ENCODE results near the gene HSPBP1. TPM values are rescaled to one million over a fixed set of nuclear protein-coding genes. Genes with fewer than 3 reads are reported as not detected.

The HSPBP1 gene
- total and polyA plus RNA-seq, 9 of the 15 experiments (the other 6 are each of a cell fraction or from before 2014, with no cell fraction given) = 0.83 to 81.3 (median 21.8) TPM

DNA sequence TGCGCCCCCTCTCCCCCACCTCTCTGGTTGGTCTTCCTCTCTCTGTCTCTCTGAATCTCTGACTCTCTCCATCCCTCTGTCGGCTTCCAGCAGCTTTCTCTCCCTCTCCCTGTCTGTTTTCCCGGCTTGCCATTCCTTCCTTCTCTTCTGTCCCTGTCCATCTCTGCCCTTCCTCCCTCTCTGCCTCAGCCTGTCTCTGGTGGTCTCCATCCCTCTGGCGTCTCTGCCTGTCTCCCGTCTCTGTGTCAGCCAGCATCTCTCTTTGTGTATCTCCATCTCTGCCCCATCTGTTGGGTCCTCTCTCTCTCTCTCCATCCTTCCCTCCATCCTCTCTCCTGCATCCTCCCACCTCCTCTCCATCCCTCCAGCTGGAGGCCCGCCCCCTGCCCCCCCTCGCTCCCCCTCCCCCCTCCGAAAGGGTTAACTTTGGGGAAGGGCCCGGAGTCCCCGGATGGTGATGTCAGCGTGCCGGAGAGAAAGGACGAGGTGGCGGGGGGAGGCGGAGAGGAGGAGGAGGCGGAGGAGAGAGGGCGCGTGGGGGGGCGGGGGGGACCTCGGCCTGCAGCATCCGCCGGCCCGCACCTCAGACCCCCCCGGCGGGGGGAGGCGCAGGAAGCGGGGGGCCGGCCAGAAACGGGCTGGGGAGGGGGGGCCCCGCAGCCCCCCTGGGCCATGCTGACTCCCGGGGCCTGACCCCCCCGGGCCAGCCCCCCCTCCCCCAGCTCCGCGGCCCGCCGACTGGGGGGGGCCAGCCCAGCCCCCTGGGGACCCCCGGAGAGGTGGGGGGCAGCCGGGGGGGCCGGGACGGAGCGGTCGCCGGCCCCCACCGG is 3.9 kb upstream of the HSPBP1 start, which contains the start of gene BRSK1 (continued):
- TF ChIP-seq RCOR1 (IDR thresholded peaks at IDR 0.05; ENCODE audit: borderline replicate concordance in 1 of 2, low read depth in 2 of 2, low read length in 2 of 2) (peak in 1 of 2 experiments; percentile 55; a peak in 2 of 4 replicates), KAT8 (IDR thresholded peaks at IDR 0.05; ENCODE audit: low read depth) (no peak), ZNF174 (CRISPR knock-in tag; IDR thresholded peaks at IDR 0.05) (no peak), RFX5 (IDR thresholded peaks at IDR 0.05; ENCODE audit: low read depth, low read length) (no peak)
- TF ChIP-seq, protein P1, sequence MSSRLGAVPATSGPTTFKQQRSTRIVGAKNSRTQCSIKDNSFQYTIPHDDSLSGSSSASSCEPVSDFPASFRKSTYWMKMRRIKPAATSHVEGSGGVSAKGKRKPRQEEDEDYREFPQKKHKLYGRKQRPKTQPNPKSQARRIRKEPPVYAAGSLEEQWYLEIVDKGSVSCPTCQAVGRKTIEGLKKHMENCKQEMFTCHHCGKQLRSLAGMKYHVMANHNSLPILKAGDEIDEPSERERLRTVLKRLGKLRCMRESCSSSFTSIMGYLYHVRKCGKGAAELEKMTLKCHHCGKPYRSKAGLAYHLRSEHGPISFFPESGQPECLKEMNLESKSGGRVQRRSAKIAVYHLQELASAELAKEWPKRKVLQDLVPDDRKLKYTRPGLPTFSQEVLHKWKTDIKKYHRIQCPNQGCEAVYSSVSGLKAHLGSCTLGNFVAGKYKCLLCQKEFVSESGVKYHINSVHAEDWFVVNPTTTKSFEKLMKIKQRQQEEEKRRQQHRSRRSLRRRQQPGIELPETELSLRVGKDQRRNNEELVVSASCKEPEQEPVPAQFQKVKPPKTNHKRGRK (tag; IDR thresholded peaks at IDR 0.05) = peak; percentile 57
- TF ChIP-seq, protein P2, sequence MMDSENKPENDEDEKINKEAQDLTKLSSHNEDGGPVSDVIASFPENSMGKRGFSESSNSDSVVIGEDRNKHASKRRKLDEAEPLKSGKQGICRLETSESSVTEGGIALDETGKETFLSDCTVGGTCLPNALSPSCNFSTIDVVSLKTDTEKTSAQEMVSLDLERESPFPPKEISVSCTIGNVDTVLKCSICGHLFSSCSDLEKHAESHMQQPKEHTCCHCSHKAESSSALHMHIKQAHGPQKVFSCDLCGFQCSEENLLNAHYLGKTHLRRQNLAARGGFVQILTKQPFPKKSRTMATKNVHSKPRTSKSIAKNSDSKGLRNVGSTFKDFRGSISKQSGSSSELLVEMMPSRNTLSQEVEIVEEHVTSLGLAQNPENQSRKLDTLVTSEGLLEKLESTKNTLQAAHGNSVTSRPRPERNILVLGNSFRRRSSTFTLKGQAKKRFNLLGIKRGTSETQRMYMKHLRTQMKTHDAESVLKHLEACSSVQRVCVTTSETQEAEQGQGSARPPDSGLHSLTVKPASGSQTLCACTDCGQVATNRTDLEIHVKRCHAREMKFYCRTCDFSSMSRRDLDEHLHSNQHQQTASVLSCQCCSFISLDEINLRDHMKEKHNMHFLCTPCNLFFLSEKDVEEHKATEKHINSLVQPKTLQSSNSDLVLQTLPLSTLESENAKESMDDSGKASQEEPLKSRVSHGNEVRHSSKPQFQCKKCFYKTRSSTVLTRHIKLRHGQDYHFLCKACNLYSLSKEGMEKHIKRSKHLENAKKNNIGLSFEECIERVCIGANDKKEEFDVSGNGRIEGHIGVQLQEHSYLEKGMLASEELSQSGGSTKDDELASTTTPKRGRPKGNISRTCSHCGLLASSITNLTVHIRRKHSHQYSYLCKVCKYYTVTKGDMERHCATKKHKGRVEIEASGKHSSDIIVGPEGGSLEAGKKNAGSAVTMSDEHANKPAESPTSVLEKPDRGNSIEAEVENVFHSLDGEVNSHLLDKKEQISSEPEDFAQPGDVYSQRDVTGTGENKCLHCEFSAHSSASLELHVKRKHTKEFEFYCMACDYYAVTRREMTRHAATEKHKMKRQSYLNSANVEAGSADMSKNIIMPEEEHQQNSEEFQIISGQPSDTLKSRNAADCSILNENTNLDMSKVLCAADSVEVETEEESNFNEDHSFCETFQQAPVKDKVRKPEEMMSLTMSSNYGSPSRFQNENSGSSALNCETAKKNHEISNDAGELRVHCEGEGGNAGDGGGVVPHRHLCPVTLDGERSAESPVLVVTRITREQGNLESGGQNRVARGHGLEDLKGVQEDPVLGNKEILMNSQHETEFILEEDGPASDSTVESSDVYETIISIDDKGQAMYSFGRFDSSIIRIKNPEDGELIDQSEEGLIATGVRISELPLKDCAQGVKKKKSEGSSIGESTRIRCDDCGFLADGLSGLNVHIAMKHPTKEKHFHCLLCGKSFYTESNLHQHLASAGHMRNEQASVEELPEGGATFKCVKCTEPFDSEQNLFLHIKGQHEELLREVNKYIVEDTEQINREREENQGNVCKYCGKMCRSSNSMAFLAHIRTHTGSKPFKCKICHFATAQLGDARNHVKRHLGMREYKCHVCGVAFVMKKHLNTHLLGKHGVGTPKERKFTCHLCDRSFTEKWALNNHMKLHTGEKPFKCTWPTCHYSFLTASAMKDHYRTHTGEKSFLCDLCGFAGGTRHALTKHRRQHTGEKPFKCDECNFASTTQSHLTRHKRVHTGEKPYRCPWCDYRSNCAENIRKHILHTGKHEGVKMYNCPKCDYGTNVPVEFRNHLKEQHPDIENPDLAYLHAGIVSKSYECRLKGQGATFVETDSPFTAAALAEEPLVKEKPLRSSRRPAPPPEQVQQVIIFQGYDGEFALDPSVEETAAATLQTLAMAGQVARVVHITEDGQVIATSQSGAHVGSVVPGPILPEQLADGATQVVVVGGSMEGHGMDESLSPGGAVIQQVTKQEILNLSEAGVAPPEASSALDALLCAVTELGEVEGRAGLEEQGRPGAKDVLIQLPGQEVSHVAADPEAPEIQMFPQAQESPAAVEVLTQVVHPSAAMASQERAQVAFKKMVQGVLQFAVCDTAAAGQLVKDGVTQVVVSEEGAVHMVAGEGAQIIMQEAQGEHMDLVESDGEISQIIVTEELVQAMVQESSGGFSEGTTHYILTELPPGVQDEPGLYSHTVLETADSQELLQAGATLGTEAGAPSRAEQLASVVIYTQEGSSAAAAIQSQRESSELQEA (IDR thresholded peaks at IDR 0.05; ENCODE audit: low read depth) = 0 out of 2 replicates have a peak, but pooled peaks have one; percentile 15
- TF ChIP-seq, protein P3, sequence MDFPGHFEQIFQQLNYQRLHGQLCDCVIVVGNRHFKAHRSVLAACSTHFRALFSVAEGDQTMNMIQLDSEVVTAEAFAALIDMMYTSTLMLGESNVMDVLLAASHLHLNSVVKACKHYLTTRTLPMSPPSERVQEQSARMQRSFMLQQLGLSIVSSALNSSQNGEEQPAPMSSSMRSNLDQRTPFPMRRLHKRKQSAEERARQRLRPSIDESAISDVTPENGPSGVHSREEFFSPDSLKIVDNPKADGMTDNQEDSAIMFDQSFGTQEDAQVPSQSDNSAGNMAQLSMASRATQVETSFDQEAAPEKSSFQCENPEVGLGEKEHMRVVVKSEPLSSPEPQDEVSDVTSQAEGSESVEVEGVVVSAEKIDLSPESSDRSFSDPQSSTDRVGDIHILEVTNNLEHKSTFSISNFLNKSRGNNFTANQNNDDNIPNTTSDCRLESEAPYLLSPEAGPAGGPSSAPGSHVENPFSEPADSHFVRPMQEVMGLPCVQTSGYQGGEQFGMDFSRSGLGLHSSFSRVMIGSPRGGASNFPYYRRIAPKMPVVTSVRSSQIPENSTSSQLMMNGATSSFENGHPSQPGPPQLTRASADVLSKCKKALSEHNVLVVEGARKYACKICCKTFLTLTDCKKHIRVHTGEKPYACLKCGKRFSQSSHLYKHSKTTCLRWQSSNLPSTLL (IDR thresholded peaks at IDR 0.05) = peak; percentile 48; the same call in 1 of the 2 replicates
- TF ChIP-seq, protein P4, sequence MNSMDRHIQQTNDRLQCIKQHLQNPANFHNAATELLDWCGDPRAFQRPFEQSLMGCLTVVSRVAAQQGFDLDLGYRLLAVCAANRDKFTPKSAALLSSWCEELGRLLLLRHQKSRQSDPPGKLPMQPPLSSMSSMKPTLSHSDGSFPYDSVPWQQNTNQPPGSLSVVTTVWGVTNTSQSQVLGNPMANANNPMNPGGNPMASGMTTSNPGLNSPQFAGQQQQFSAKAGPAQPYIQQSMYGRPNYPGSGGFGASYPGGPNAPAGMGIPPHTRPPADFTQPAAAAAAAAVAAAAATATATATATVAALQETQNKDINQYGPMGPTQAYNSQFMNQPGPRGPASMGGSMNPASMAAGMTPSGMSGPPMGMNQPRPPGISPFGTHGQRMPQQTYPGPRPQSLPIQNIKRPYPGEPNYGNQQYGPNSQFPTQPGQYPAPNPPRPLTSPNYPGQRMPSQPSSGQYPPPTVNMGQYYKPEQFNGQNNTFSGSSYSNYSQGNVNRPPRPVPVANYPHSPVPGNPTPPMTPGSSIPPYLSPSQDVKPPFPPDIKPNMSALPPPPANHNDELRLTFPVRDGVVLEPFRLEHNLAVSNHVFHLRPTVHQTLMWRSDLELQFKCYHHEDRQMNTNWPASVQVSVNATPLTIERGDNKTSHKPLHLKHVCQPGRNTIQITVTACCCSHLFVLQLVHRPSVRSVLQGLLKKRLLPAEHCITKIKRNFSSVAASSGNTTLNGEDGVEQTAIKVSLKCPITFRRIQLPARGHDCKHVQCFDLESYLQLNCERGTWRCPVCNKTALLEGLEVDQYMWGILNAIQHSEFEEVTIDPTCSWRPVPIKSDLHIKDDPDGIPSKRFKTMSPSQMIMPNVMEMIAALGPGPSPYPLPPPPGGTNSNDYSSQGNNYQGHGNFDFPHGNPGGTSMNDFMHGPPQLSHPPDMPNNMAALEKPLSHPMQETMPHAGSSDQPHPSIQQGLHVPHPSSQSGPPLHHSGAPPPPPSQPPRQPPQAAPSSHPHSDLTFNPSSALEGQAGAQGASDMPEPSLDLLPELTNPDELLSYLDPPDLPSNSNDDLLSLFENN (IDR thresholded peaks at IDR 0.05; ENCODE audit: low read depth in 2 of 2, low read length in 2 of 2) = no peak
- TF ChIP-seq, protein P5, sequence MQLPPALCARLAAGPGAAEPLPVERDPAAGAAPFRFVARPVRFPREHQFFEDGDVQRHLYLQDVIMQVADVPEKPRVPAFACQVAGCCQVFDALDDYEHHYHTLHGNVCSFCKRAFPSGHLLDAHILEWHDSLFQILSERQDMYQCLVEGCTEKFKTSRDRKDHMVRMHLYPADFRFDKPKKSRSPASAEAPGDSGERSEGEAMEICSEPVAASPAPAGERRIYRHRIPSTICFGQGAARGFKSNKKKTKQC (CRISPR knock-in tag; IDR thresholded peaks at IDR 0.05) = no peak
